GM06990 (cell line): Measurements from ENCODE around the gene SLC36A2.

Experiments
- DNase-seq: peaks from one replicate; pipeline ENCODE4 v3.0.0-alpha.2; 2011; ENCODE audit not compliant: insufficient read length; ENCODE audit errors: extremely low read depth
- H3K27me3 ChIP-seq: replicated peaks from 2 replicates; pipeline ENCODE4 v1.6.0; 2011; ENCODE audit warnings: low read length; ENCODE audit not compliant: control insufficient read depth, insufficient read depth
- H3K36me3 ChIP-seq: 2 replicates; pipeline ENCODE4 v1.5.1; 2011; ENCODE audit warnings: low read length; ENCODE audit not compliant: control insufficient read depth, insufficient read depth
- H3K4me3 ChIP-seq: replicated peaks from 2 replicates; pipeline ENCODE4 v1.5.1; 2011; ENCODE audit warnings: low read depth, mild to moderate bottlenecking, control low read depth, low read length
- CTCF ChIP-seq: IDR thresholded peaks from 2 replicates; pipeline ENCODE4 v1.5.1; 2011; ENCODE audit warnings: low read length, control low read depth, mild to moderate bottlenecking, inconsistent platforms; ENCODE audit not compliant: insufficient read depth, poor library complexity, severe bottlenecking

Gene SLC36A2

GRCh38 chr5:151283120-151283825, 64.1 kb downstream of the SLC36A2 start:
- Histone ChIP-seq H3K36me3 (no peaks in the 10 kb centered on the region), H3K4me3 (no peak overlapping the region), H3K27me3 (no peaks in the 10 kb centered on the region)
- TF ChIP-seq CTCF: no peak
- DNase-seq: no peak

GRCh38 chr5:151281001-151281639, 66.2 kb downstream of the SLC36A2 start:
- H3K27me3 ChIP-seq: no peaks in the 10 kb centered on the region
- no peaks in the 10 kb centered on the region for H3K36me3 ChIP-seq
- TF ChIP-seq CTCF: no peak
- no peak for DNase-seq
- H3K4me3 ChIP-seq: no peak overlapping the region

- no peak for TF ChIP-seq CTCF
- DNase-seq: no peak
- Histone ChIP-seq H3K4me3 (no peak overlapping the region), H3K27me3 (no peaks in the 10 kb centered on the region), H3K36me3 (no peaks in the 10 kb centered on the region)
Observed at GRCh38 chr5:151280443-151280842, 66.9 kb downstream of the SLC36A2 start.

GRCh38 chr5:151278845-151279244, 68.5 kb downstream of the SLC36A2 start:
- DNase-seq: no peak
- H3K27me3 ChIP-seq: no peaks in the 10 kb centered on the region
- no peaks in the 10 kb centered on the region for H3K36me3 ChIP-seq
- no peak overlapping the region for H3K4me3 ChIP-seq
- TF ChIP-seq CTCF: no peak

GRCh38 chr5:151275803-151276202, 71.6 kb downstream of the SLC36A2 start:
- H3K4me3 ChIP-seq: no peak overlapping the region
- H3K36me3 ChIP-seq: no peaks in the 10 kb centered on the region
- DNase-seq: no peak
- H3K27me3 ChIP-seq: no peaks in the 10 kb centered on the region
- no peak for TF ChIP-seq CTCF
